NCI-H460 (cell line): ENCODE measurements around the gene TTC7B. TPM values are rescaled to one million over a fixed set of nuclear protein-coding genes. Genes with fewer than 3 reads are reported as not detected.

Experiments used
- DNase-seq: peaks from one replicate; pipeline ENCODE4 v3.0.0-alpha.2; 2016; ENCODE audit warnings: low read depth; ENCODE audit errors: extremely low read depth
- total RNA-seq: library from RNA; depleted of rRNA; stranded (reverse); fragments of >200 nt; shearing (Covaris generic); gene quantifications from 2 replicates; pipeline ENCODE4 v1.2.3, GENCODE V29; 2014

TTC7B gene
- total RNA-seq, 1 experiment from 2014 or later = 40.9 TPM

DNA sequence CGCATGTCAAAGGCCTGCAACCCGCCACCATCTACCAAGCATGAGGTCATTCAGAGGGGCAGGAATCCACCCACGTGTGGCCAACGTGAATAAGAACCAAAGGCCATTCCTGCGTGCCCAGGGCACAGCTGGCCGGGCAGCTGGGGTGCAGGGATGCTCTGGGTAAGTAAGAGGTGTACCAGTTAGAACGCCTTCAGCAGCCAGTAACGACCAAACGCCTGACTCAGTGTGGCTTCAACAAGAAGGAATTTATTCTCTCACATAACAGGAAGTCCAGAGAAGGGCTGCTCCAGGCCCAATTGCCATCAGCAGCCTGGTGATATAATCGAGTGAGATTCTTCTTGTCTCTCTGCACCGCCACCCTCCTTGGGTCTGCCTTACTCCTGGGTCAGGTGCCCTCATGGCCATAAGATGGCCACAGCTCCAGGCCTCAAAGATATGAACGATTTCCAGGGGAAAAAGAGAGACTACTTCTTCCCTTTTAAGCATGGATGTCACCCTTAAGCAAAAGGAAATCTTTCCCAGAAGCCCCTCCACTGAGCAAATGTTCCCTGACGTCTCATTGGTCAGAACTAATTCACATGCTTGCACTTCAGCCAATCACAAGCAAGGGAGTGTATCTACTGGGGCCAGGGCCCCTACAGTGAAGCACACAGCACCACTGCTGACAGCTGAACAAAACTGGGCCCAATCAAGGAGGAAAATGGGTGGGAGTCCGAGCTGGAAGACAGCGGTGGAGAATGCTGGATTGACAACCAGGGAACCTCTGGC, 7.3 kb downstream of the TTC7B start:
- no peak for DNase-seq

DNA sequence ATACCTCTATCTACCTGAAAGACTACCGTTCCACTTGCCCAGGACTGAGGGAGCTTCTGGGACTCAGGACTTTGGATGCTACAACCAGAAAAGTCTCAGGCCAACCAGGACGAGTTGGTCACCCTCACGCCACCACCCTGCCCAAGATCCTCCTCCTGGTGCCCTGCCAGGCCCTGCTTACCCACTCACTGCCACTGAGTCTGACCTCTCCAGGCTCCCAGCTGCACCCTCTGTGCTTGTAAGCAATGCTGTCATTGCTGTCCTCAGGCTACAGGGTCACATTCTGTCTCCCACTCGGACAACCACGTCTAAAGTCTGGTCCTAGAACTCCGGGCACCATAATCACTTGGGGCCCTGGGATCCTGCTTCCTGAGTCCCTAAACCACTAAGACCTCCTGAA, 9.2 kb downstream of the TTC7B start:
- DNase-seq = no peak

DNA sequence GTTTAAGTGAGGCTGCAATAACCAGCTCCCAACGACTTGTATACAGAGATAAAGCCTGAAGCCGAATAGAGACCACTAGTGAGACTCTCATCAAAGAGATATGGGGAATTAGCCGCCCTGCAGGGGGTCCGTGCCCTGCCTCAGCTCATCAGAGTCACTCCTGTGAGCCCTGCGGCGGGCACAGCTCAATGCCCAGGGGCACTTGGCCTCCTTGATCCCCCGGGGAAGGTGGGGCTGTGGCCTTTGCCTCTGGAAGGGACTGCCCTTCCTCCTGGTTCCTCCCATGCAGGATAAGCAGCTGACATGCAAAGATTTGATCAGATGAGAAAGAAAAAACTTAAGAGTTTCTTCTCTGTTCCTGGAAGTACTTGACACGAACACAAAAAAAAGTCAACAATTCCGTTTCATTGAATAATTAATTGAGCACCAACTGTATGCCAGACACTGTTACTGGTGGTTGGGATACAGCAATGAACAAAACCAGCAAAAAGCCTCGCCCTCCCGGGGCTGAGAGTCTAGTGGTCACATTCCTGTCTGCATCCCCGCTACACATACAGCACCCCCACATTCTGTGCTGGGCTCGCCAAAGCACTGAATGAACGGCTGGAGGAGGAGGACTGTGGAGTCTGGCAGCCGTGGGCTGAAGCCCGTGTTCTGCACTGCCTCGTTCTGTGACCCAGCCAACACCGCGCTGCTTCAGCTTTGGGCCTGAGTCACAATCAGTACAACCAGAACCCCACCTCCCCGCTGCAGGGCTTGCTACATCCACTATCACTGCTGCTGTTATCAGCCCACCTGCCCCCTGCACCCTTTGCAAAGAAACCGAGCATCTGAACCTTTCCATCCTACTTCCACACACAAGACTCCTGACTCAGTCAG, 10.3 kb downstream of the TTC7B start:
- no peak for DNase-seq

DNA sequence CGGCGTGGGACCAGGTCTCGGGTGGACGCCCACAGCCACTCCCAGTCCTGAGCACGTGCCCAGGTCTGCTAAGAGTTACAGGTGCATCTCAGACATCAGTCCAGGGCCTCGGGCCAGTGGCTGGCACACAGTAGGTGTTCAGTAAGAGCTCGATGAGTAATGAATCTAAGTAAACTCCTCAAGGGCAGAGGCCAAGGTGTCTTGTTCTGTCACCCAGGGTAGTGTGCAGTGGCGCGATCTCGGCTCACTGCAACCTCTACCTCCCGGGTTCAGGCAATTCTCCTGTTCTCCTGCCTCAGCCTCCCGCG, 11.2 kb downstream of the TTC7B start:
- no peak for DNase-seq

DNA sequence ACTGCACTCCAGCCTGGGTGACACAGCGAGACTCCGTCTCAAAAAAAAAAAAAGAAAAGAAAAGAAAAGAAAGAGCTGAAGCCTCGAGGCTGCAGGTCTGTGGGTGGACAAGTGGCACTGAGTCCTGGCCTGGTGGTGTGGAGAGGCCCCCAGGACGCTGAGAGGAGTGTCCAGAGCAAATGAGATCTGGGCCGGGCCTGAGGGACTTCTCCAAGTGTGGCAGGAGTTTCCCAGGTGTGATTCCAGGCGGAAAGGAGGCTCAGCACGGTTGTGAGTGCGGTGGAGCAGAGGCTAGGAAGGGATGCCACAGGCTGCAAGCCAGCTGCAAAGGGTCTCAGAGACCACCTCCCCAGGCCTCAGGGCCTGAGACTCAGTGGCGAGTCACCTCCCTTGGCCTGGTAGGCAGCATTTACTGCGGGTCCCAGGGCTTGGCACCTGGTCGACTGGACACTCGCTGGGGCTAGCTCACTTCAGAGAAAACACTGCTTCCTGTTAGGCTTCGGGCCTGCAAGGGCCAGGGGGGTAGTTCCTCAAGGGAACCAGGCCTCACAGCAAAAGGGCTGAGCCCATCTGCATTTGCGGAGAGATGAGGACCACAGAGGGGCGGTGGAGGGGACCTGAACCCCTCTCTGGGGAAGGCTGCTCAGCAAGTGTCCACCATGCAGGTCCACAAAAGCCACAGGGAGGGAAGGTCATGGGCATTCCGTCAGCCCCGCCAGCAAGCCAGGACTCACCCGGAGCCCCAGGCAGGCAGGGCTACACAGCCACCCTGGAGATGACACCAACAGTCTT, 11.7 kb downstream of the TTC7B start:
- DNase-seq = no peak

DNA sequence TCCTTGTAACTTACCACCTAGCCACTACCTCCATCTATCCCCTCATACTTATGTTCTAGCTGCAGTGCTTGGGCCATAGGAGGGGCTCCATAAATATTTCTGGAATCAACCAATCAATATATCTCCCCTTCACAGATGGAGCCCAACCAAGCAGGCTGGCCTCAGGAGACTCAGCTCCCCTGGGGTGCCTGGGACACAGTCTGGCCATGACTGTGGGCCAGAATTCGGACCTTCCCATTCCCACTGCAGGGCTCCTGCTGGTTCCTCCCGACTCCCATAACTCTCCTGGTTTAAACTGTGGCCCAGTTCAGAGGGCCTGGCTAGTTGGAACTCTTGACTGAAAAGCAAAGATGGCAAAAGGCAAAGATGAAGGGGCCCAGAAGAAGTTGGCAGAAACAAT, 13.0 kb downstream of the TTC7B start:
- no peak for DNase-seq

DNA sequence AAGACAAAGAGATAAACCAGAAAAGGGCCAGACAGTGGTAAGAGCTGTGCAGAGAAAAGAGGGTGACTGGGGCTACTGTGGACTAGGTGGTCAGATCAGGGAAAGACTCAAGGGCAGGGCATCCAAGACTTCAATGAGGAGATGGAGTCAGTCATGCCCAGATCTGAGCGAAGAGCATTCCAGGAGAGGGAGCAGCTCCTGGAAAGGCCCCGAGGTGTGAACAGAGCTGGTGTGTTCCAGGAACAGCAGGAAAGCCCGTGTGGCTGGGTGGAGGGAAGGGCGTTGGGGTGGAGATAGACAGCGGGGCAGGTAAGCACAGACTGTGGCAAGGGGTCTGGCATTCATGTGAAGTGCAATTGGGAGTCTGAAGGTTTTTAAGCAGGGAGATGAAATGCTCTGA, 16.8 kb downstream of the TTC7B start:
- DNase-seq = no peak

DNA sequence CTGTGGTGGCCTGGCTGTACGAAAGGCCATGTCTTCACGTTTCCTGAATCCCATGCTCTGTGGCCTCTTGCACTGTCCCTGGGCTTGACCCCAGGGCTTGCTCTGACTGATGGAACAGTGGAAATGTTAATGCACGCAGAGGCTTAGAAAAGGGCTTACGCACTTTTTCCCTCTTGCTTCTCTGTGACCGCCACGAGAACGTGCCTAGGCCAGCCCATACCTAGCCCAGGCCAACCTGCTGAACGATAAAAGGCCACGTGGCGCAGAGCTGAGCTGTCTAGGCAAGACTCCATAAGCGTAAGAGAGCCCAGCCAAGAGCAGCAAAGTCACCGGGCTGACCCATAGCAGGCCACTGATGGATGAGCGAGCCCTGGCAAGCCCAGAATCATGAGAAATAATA, 18.3 kb downstream of the TTC7B start:
- no peak for DNase-seq

DNA sequence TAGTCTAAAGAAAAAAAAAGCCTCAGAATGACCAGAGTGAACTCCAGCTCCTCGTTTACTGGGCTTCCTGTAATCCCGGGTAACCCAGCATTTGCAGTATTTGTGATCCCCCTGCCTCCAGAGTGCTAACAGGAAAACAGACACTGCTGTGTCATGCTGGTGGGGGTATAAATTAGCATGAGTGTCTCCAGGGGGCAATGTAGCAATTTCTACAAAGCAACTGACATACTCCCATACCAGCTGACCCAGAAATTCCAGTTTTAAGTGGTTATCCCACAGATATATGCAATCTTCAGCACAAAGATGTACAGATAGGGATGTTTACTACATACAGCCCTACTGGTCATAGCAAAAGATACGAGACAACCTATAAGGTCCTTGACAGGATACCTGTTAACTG, 18.8 kb downstream of the TTC7B start:
- no peak for DNase-seq

DNA sequence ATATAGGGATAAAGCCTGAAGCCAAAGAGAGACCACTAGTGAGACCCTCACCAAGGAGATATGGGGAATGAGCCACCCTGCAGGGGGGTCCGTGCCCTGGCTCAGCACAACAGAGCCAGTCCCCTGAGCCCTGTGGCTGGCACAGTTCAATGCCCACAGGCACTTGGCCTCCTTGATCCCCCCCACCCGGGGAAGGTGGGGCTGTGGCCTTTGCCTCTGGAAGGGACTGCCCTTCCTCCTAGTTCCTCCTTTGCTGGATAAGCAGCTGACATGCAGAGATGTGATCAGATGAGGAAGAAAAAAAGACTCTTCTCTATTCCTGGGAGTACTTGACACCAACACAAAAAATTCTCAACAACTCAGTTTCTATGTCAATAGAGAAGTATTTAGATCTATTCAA, 19.9 kb downstream of the TTC7B start:
- DNase-seq = peak; percentile 32

DNA sequence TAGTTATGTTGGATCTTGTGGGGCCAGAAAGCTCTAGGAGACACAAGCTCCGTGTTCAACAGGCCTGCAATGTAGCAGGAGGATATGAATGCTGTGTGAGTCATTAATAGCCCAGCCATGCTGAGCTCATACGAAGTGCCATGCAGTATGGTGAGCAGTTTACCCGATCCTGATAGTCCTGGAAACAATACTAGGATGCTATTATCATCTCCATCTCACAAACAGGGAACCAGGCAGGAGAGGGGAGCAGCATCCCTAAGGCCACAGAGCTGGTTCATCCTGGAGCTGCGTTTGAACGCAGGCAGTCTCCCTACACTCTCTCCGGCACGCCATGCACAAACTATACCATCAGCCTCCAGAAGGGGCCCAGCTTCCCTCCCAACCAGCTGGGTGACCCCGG, 20.5 kb downstream of the TTC7B start:
- peak; percentile 66 for DNase-seq

DNA sequence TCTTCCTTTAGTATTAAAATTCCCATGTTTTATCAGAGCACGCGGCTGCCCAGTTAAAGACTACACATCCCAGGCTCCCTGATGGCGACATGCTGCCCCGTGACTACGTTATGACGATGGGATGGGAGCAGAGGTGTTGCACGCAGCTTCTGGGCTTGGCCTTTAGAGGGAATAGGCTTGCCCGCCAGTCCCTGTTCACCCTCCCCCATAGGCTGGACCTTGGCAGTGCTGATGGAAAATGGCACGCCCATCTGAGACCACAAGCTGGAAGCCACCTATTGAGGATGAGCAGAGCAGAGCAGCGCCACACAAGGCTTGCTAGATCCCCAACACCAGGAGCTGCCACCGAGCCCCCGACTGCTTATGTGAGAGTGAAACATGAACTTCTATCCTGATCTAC, 24.7 kb downstream of the TTC7B start:
- DNase-seq = no peak

DNA sequence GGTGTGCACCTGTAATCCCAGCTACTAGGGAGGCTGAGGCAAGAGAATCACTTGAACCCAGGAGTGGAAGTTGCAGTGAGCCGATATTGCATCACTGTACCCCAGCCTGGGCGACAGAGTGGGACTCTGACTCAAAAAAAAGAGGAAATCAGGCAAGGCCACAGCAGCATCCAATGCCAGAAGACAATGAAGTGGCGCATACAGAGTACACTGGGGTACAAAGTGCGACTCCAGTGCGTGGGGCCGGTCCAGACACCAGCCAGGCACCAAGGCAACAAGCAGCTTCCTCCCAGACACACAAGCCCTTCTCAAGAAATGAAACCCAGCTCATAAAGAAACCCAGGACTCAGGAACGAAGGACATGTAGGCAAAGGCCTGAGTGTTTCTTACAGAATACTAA, 28.2 kb downstream of the TTC7B start:
- no peak for DNase-seq

DNA sequence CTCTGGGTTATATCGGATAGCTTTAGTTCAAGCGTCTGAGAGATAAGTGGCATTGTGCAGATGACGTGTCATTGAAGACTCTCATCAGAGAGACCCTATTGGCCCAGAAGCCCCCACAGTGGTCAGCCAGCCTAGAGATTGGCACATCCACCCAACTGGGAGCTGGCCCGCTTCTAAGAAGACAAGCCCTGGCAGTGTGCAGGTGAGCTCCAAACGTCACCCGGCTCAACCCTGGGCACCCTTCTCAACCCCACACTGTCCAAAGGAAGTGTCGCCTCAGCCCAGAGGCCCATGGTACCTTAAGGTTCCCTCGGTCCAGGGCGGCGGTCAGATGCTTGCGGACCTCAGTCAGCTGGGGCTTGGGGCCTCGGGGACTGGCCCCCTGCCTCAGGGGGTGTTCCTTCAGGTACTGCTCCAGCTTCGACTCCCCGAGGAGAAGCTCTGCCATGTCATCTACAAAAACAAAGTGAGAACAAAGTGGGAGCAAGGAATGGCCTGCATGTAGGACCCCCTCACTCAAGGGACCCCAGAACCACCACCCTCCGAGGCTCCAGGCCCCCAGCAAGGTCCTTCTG, 30.3 kb downstream of the TTC7B start:
- no peak for DNase-seq

DNA sequence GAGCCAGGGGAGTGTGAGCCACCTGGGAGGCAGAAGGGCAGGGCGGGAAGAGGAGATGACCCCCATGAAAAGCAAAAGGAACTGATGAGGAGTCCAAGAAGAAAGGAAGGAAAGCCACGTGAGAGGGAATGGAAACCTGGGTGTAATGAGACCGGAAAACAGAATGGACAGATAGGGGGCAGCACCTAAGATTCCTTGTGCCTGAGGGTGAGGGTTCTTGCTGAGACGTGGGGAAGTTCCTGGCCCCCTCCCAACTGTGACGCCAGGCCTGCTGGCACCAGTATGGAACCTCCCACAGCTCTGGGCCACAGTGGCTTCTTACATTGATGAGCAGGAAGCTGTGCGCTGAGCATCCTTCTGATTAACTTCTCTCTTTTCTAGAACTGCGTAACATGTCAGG, 30.8 kb downstream of the TTC7B start:
- DNase-seq = no peak

DNA sequence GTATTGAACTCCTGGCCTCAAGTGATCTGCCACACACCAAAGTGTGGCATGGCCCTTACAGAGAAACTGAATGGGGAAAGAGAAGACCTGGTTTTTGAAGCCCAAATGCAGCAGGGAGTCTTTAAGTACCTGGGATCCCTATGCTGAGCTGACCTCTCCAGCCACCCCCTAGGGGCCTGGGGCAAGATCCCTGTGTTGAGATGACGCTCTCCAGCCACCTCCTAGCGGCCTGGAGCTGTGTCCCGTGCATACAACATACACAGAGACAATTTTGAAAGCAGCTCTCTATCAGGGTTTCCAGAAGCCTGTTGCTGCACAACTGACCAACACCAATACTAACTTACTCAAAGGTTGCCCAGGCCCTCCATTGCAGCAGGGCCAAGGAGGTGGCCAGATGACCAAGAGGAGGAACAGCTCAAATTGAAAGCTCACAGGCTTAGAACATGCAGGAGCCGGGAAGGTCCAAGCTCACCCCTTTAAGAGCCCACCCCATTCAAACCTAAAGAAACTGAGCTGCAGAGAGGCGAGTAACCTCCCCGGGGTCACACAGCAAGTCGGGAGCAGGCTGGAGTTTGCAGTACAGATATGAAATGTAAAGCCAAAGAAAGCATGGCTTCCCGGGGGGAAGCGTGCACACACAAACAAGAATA, 31.5 kb downstream of the TTC7B start:
- no peak for DNase-seq

DNA sequence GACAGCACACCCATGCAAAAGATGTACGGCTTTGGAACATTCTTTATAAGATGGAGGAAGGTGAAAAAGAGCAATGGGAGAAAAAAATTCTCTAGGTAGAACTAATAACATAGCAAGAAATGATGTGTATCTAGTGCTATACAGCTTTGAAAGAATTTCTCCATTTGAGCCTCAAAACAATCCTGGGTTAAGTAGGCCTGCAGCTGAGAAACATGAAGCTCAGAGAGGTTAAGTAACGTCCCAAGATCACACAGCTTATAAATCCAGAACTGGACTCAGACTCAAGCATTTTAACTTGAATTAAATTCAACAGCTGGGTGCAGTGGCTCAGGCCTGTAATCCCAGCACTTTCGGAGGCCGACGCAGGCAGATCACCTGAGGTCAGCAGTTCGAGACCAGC, 32.9 kb downstream of the TTC7B start:
- DNase-seq = no peak

DNA sequence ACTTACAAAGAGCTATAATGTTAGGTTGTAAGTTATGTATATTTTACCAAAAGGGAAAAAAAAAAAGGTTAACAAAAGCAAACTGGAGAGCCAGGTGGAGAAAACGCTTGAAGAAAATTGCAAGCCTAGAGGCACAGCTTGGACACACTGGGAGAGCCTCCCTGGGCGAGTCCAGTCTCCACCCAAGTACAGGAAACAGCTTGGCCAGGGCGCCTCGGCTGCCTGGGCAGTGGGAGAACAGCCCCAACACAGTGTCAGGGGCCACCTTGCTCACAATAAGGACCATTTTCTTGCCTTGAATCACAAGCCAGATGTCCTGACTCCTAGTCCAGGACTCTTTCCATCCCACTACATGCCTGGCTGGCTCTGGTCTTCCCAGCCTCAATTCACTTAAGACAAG, 33.3 kb downstream of the TTC7B start:
- no peak for DNase-seq

DNA sequence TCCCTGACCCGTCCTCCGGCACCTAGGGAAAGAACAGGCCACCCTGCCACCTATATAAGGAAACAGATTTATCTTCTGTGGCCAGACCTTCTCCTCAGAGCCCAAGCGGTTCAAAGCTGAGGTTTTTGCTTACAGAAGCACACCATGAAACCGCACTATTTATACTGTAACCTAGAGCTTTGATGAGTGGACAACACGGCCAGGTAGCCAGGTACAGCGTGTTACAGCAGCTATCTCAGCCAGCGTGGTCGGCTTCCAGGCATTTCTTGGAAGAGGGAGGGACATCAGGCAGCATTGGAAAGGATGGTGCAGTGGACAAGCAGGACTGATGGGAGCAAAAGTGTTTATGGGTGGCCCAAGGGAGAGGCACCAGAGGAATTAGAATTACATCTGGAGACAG, 34.4 kb downstream of the TTC7B start:
- DNase-seq = no peak

DNA sequence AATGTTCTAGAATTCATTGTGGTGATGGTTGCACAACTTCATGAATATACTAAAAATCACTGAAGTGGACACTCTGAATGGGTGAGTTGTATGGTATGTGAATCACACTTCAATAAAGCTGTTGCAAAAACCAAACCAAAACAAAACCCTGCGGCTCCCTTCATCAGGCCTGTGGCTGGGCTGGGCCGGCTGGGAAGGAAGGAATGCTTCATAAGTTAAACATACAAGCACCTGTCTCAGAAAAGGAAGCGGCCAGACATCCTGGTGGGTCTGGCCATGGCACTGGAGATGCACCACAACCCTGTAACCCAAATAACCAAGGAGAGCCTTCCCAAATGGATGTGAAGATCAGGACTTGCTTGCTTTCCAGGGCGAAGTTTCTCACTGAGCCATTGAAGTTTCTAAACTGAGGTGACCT, 34.9 kb downstream of the TTC7B start:
- peak; percentile 41 for DNase-seq

DNA sequence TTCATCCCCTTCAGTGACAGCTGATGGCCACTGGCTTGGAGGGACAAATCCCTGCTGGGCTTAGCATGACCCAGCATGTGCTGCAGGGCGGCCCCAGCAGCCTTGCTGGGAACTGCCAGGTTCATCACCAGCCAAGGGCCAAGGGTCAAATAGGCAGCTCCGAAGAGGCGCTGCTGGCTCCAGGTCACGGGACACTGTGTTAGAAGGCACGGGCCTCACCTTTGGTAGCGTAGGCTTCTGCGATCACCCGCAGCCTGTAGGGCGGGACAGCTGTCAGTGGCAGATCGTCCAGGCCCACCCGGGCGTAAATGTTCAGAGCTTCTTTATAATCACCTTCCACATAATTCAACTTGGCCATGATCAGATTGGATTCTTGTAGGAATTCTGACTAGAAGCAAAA, 35.7 kb downstream of the TTC7B start:
- DNase-seq = no peak
